IMR-90 (cell line): ENCODE results near the gene SSTR4. TPM values are rescaled to one million over a fixed set of nuclear protein-coding genes. Genes with fewer than 3 reads are reported as not detected.

Source experiments
- ATAC-seq: fragments of 200-7000 bp; cut with Tn5 transposase; 2 replicates; pipeline ENCODE4 v1.9.1; 2020; ENCODE audit warnings: low read depth, mild to moderate bottlenecking, moderate library complexity
- BruUV-seq: library from RNA; stranded (reverse); fragments of 400-500 nt; replicated peaks from 2 replicates; lab custom pipeline; 2021; lab: Mats Ljungman, UMichigan
- CTCF ChIA-PET: fragments of 300-600 bp; formaldehyde crosslinking; extraction: SDS; loops from one replicate; lab custom pipeline; 2021; ENCODE audit warnings: antibody characterized with exemption; lab: Yijun Ruan, JAX
- POLR2A ChIA-PET: fragments of 300-600 bp; sonication (Branson Sonifier 250); formaldehyde crosslinking; loops from one replicate; lab custom pipeline; 2022; ENCODE audit warnings: antibody characterized with exemption; ENCODE audit not compliant: unreplicated experiment; lab: Charles Lee
- DNase-seq: peaks from one replicate; pipeline ENCODE4 v3.0.0; 2013
- H2AFZ ChIP-seq: replicated peaks from 2 replicates; pipeline ENCODE3; 2013; ENCODE audit warnings: low read length, mild to moderate bottlenecking; ENCODE audit not compliant: poor library complexity
- H2AK5ac ChIP-seq: 2 replicates; pipeline ENCODE4 v1.6.1; 2013; ENCODE audit warnings: low read depth, low read length, inconsistent platforms
- H2AK9ac ChIP-seq: replicated peaks from 2 replicates; pipeline ENCODE3; 2013; ENCODE audit warnings: mild to moderate bottlenecking, low read depth, low read length, moderate library complexity; ENCODE audit not compliant: poor library complexity
- H2BK120ac ChIP-seq: 2 replicates; pipeline ENCODE4 v1.6.1; 2013; ENCODE audit warnings: low read depth, low read length, inconsistent platforms
- H2BK15ac ChIP-seq: 3 replicates; pipeline ENCODE4 v1.6.1; 2013; ENCODE audit warnings: low read depth, low read length, inconsistent platforms
- H2BK20ac ChIP-seq: 2 replicates; pipeline ENCODE4 v1.6.1; 2013; ENCODE audit warnings: low read depth, mild to moderate bottlenecking, inconsistent platforms, low read length, moderate library complexity
- H2BK5ac ChIP-seq: 2 replicates; pipeline ENCODE4 v1.6.1; 2013; ENCODE audit warnings: mild to moderate bottlenecking, low read depth, low read length, inconsistent platforms; ENCODE audit not compliant: poor library complexity, severe bottlenecking
- H3K14ac ChIP-seq: replicated peaks from 2 replicates; pipeline ENCODE4 v1.6.1; 2013; ENCODE audit warnings: low read depth, low read length, inconsistent platforms
- H3K18ac ChIP-seq: 2 replicates; pipeline ENCODE4 v1.6.1; 2013; ENCODE audit warnings: low read depth, low read length, control low read depth
- H3K23ac ChIP-seq: 2 replicates; pipeline ENCODE4 v1.6.1; 2013; ENCODE audit warnings: low read depth, low read length, inconsistent platforms
- H3K27ac ChIP-seq: 2 replicates; pipeline ENCODE4 v1.5.1; 2013; ENCODE audit warnings: mild to moderate bottlenecking, control low read depth, low read length; ENCODE audit not compliant: insufficient read depth
- H3K27me3 ChIP-seq: 2 replicates; pipeline ENCODE4 v1.6.1; 2013; ENCODE audit warnings: low read length; ENCODE audit not compliant: control insufficient read depth, insufficient read depth
- H3K36me3 ChIP-seq: 2 replicates; pipeline ENCODE4 v1.6.1; 2013; ENCODE audit warnings: low read length, mixed read lengths; ENCODE audit not compliant: control insufficient read depth, insufficient read depth
- H3K4ac ChIP-seq: 2 replicates; pipeline ENCODE4 v1.6.1; 2013; ENCODE audit warnings: low read depth, low read length, inconsistent platforms
- H3K4me1 ChIP-seq: 2 replicates; pipeline ENCODE4 v1.6.1; 2013; ENCODE audit warnings: low read length, mixed read lengths; ENCODE audit not compliant: control insufficient read depth, insufficient read depth
- H3K4me2 ChIP-seq: 2 replicates; pipeline ENCODE4 v1.6.1; 2013; ENCODE audit warnings: low read depth, mild to moderate bottlenecking, control low read depth, low read length, moderate library complexity
- H3K4me3 ChIP-seq: 2 replicates; pipeline ENCODE4 v1.5.1; 2013; ENCODE audit warnings: low read depth, mild to moderate bottlenecking, control low read depth, low read length, moderate library complexity; ENCODE audit not compliant: insufficient read depth
- H3K56ac ChIP-seq: 2 replicates; pipeline ENCODE4 v1.6.1; 2013; ENCODE audit warnings: low read length, inconsistent platforms; ENCODE audit not compliant: insufficient read depth; ENCODE audit errors: extremely low read depth
- H3K79me1 ChIP-seq, 2 experiments: 2 replicates each; pipeline ENCODE4 v1.6.1; 2013; ENCODE audit warnings: low read length in 2 of 2, inconsistent platforms in 1 of 2, low read depth in 1 of 2
- H3K9ac ChIP-seq: 2 replicates; pipeline ENCODE4 v1.6.1; 2013; ENCODE audit warnings: low read depth, low read length, control low read depth
- H3K9me1 ChIP-seq: 2 replicates; pipeline ENCODE4 v1.6.1; 2013; ENCODE audit warnings: low read length, inconsistent platforms; ENCODE audit not compliant: insufficient read depth
- H3K9me3 ChIP-seq: 2 replicates; pipeline ENCODE4 v1.6.1; 2013; ENCODE audit warnings: low read length; ENCODE audit not compliant: control insufficient read depth, insufficient read depth
- H4K20me1 ChIP-seq: 2 replicates; pipeline ENCODE4 v1.6.1; 2013; ENCODE audit warnings: low read length, inconsistent platforms; ENCODE audit not compliant: insufficient read depth
- H4K5ac ChIP-seq: 2 replicates; pipeline ENCODE4 v1.6.1; 2013; ENCODE audit warnings: mild to moderate bottlenecking, low read depth, low read length, control low read depth
- H4K8ac ChIP-seq, 2 experiments: 2 replicates each; pipeline ENCODE4 v1.6.1; 2013; ENCODE audit warnings: low read depth in 2 of 2, low read length in 2 of 2, control low read depth in 1 of 2, inconsistent platforms in 1 of 2
- H4K91ac ChIP-seq: 2 replicates; pipeline ENCODE4 v1.6.1; 2013; ENCODE audit warnings: low read depth, low read length, inconsistent platforms; ENCODE audit not compliant: insufficient read depth
- CHD1 ChIP-seq: IDR thresholded peaks from 2 replicates; pipeline ENCODE4 v1.6.1; 2012; ENCODE audit warnings: low read depth, low read length, improper control_type of control experiment
- MAZ ChIP-seq: IDR thresholded peaks from 2 replicates; pipeline ENCODE4 v1.6.1; 2012; ENCODE audit warnings: low read depth, mild to moderate bottlenecking, low read length, improper control_type of control experiment, moderate library complexity, borderline replicate concordance
- NFE2L2 ChIP-seq: fragments of 150-350 bp; IDR thresholded peaks from 2 replicates; pipeline ENCODE4 v1.6.1; 2016; ENCODE audit warnings: low read depth, mild to moderate bottlenecking, low read length
- POLR2A ChIP-seq: IDR thresholded peaks from 2 replicates; pipeline ENCODE4 v1.6.1; 2012; ENCODE audit warnings: mild to moderate bottlenecking, low read depth, low read length
- RCOR1 ChIP-seq: IDR thresholded peaks from 2 replicates; pipeline ENCODE4 v1.6.1; 2012; ENCODE audit warnings: mild to moderate bottlenecking, low read length, improper control_type of control experiment; ENCODE audit not compliant: insufficient replicate concordance
- RFX5 ChIP-seq: IDR thresholded peaks from 2 replicates; pipeline ENCODE4 v1.8.0; 2012; ENCODE audit warnings: low read depth, mild to moderate bottlenecking, low read length, moderate library complexity
- SMC3 ChIP-seq: fragments of 150-350 bp; IDR thresholded peaks from 2 replicates; pipeline ENCODE4 v1.6.1; 2016; ENCODE audit warnings: low read depth, mild to moderate bottlenecking, antibody characterized with exemption, low read length, moderate library complexity
- WGBS, 2 experiments: methylation state at CpG; one replicate each; pipeline versions ENCODE4 v1.1.5 to v1.1.7; 2013; ENCODE audit warnings: missing lambda C conversion rate in 2 of 2; ENCODE audit not compliant: insufficient read length in 1 of 2; ENCODE audit errors: extremely low coverage in 2 of 2; 5-methylcytosine and 5-hydroxymethylcytosine counted together
- dilution Hi-C: fragments of 300-500 bp; cut with HindIII; formaldehyde crosslinking; loops from one replicate; pipeline ENCODE4 v1.14.3; 2018; ENCODE audit warnings: low sequenced_read_pairs; ENCODE audit not compliant: unreplicated experiment
- in situ Hi-C: fragments of 300-500 bp; cut with MboI; formaldehyde crosslinking; loops from 3 replicates; pipeline ENCODE4 v1.14.3; 2019; ENCODE audit warnings: low sequenced_read_pairs, inconsistent platforms, mixed read lengths
- intact Hi-C: fragments of 100-400 bp; cut with micrococcal nuclease; formaldehyde crosslinking; loops from 2 replicates; pipeline ENCODE4 v1.10.0; 2022
- polyA plus RNA-seq, 3 experiments: library from polyadenylated mRNA; depleted of rRNA; stranded (reverse); fragments of >200 nt; gene quantifications; 2 replicates each; pipeline ENCODE4 v1.2.3, GENCODE V29; 2012; ENCODE audit warnings: low replicate concordance in 1 of 3
- total RNA-seq: library from RNA; depleted of rRNA; stranded (reverse); fragments of >200 nt; gene quantifications from 2 replicates; pipeline ENCODE4 v1.2.3, GENCODE V29; 2012
- TF ChIP-seq, protein P1 (sequence below): conservative IDR thresholded peaks from 2 replicates; pipeline ENCODE4 v1.5.1; 2012; ENCODE audit warnings: mild to moderate bottlenecking, low read depth, low read length, improper control_type of control experiment
- TF ChIP-seq, protein P2 (sequence below): fragments of 150-350 bp; IDR thresholded peaks from 2 replicates; pipeline ENCODE4 v1.6.1; 2017; ENCODE audit warnings: mild to moderate bottlenecking, antibody characterized with exemption, low read length, low read depth

Gene SSTR4
- total and polyA plus RNA-seq, 2 of the 4 experiments (the other 2 are of a cell fraction) = not detected

DNA sequence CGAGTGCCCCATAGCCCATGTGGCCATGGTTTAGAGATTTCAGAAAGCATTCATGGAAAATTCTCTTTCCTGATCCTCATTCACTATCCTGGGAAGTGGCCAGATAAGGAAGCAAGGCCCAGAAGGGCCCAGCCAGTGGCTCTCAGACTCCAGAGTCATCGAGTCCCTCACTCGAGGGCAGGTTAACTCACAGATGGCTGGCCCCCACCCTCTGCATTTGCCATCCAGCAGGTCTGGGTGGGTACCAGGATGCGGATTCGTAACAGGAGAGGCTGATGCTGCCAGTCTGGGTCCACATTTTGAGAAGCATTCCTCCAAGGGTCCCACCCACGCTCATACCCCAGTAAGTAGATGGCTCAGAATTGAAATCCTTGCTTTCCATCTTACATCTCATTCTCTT is 3.8 kb upstream of the SSTR4 start:
- no peak overlapping the region for H2AFZ ChIP-seq
- no peak for TF ChIP-seq NFE2L2
- TF ChIP-seq, protein P1, sequence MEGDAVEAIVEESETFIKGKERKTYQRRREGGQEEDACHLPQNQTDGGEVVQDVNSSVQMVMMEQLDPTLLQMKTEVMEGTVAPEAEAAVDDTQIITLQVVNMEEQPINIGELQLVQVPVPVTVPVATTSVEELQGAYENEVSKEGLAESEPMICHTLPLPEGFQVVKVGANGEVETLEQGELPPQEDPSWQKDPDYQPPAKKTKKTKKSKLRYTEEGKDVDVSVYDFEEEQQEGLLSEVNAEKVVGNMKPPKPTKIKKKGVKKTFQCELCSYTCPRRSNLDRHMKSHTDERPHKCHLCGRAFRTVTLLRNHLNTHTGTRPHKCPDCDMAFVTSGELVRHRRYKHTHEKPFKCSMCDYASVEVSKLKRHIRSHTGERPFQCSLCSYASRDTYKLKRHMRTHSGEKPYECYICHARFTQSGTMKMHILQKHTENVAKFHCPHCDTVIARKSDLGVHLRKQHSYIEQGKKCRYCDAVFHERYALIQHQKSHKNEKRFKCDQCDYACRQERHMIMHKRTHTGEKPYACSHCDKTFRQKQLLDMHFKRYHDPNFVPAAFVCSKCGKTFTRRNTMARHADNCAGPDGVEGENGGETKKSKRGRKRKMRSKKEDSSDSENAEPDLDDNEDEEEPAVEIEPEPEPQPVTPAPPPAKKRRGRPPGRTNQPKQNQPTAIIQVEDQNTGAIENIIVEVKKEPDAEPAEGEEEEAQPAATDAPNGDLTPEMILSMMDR = no peak
- TF ChIP-seq RFX5 = no peak
- TF ChIP-seq CHD1 = no peak
- no peak for TF ChIP-seq POLR2A
- no peak for TF ChIP-seq SMC3
- TF ChIP-seq, protein P2, sequence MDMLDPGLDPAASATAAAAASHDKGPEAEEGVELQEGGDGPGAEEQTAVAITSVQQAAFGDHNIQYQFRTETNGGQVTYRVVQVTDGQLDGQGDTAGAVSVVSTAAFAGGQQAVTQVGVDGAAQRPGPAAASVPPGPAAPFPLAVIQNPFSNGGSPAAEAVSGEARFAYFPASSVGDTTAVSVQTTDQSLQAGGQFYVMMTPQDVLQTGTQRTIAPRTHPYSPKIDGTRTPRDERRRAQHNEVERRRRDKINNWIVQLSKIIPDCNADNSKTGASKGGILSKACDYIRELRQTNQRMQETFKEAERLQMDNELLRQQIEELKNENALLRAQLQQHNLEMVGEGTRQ = no peak
- no peak for TF ChIP-seq RCOR1
- TF ChIP-seq MAZ = no peak
- H3K18ac ChIP-seq = no peak overlapping the region
- H3K9me3 ChIP-seq = no peaks in the 10 kb centered on the region
- no peak overlapping the region for H3K4ac ChIP-seq
- no peak overlapping the region for H3K23ac ChIP-seq
- WGBS, 2 experiments = 82% methylated on average over 3 of the region's 6 CpGs; no CpG with 5 or more reads in 1 of the 2 experiments
- H2BK120ac ChIP-seq = no peak overlapping the region
- no peaks in the 10 kb centered on the region for H3K9me1 ChIP-seq
- H2AK5ac ChIP-seq = no peak overlapping the region
- H4K91ac ChIP-seq = no peak overlapping the region
- DNase-seq (no peak), ATAC-seq (no peak)
- H2BK5ac ChIP-seq = no peak overlapping the region
- no peak overlapping the region for H3K27ac ChIP-seq
- no peak overlapping the region for H2BK15ac ChIP-seq
- no peak overlapping the region for H4K5ac ChIP-seq
- no peaks in the 10 kb centered on the region for H3K36me3 ChIP-seq
- H3K27me3 ChIP-seq = peaks cover 10% of the 10 kb centered on the region
- no peak overlapping the region for H2BK20ac ChIP-seq
- ChIA-PET POLR2A (no interaction called here), CTCF (no interaction called here)
- no peaks in the 10 kb centered on the region for H3K4me1 ChIP-seq
- H4K20me1 ChIP-seq = no peaks in the 10 kb centered on the region
- in situ Hi-C loops = no loop called here
- no peaks in the 10 kb centered on the region for H3K79me1 ChIP-seq
- no peak overlapping the region for H4K8ac ChIP-seq
- no peak overlapping the region for H3K4me3 ChIP-seq
- no peak overlapping the region for H3K9ac ChIP-seq
- H2AK9ac ChIP-seq = no peak overlapping the region
- H3K4me2 ChIP-seq = no peak overlapping the region
- H3K14ac ChIP-seq = no peak overlapping the region
- no TSS peak for BruUV-seq
- H3K56ac ChIP-seq = no peak overlapping the region
- dilution Hi-C loops = no loop called here
- intact Hi-C loops = no loop called here
